D721Med (cell line): Measurements from ENCODE around the gene ALKBH5.

Source experiments
- DNase-seq: peaks from one replicate; pipeline ENCODE4 v3.0.0; 2011; ENCODE audit warnings: low spot score; ENCODE audit not compliant: insufficient read length
- FAIRE-seq: peaks from 2 replicates; lab custom pipeline; 2011; peaks lifted over from hg19 to GRCh38; lab: Jason Lieb, UNC
- TF ChIP-seq, protein P1 (sequence below): IDR thresholded peaks from 2 replicates; pipeline ENCODE4 v1.5.1; 2012; ENCODE audit warnings: mild to moderate bottlenecking, control low read depth; ENCODE audit not compliant: insufficient read depth; ENCODE audit errors: missing control alignments

ALKBH5 gene

DNA sequence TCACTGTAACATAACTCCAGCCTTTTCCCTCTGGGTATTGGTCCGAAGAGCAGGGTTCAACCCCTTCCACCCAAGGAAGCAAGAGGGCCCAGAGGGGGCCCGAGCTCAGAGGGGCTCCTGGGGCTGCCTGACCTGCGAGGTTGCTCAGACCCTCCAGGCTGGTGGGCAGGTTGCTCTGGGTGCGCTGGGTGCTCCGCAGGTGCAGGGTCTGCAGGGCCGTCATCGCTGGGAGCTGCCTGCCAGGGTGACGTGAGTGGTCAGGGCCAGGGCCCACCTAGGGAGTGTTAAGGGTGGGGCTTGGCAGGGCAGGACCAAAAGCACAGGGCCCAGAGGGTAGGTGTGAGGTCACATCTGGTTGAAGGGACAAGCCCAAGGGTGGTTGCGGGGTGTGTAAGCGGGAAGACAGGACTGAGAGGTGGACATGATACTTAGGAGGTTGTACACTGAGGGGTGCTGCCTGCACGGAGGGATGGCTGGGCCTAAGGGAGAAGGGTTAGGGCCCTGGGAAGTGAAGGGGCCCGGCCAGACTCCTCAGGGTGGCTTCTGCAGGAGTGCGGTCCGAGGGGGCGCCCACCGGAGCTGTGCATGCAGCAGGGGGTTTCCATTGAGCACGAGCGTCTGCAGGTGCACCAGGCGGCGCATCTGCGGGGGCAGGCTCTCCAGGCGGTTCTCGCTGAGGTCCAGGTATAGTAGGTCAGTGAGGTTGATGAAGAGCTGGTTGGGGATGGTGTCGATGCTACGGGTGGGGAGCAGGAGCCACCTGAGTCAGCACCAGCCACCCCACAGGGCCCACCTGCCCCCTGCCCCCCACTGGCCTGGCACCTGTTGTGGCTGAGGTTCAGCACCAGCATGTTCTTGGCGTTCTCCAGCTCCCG, 70.6 kb downstream of the ALKBH5 start:
- TF ChIP-seq, protein P1, sequence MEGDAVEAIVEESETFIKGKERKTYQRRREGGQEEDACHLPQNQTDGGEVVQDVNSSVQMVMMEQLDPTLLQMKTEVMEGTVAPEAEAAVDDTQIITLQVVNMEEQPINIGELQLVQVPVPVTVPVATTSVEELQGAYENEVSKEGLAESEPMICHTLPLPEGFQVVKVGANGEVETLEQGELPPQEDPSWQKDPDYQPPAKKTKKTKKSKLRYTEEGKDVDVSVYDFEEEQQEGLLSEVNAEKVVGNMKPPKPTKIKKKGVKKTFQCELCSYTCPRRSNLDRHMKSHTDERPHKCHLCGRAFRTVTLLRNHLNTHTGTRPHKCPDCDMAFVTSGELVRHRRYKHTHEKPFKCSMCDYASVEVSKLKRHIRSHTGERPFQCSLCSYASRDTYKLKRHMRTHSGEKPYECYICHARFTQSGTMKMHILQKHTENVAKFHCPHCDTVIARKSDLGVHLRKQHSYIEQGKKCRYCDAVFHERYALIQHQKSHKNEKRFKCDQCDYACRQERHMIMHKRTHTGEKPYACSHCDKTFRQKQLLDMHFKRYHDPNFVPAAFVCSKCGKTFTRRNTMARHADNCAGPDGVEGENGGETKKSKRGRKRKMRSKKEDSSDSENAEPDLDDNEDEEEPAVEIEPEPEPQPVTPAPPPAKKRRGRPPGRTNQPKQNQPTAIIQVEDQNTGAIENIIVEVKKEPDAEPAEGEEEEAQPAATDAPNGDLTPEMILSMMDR: no peak
- DNase-seq (no peak), FAIRE-seq (no peak)

DNA sequence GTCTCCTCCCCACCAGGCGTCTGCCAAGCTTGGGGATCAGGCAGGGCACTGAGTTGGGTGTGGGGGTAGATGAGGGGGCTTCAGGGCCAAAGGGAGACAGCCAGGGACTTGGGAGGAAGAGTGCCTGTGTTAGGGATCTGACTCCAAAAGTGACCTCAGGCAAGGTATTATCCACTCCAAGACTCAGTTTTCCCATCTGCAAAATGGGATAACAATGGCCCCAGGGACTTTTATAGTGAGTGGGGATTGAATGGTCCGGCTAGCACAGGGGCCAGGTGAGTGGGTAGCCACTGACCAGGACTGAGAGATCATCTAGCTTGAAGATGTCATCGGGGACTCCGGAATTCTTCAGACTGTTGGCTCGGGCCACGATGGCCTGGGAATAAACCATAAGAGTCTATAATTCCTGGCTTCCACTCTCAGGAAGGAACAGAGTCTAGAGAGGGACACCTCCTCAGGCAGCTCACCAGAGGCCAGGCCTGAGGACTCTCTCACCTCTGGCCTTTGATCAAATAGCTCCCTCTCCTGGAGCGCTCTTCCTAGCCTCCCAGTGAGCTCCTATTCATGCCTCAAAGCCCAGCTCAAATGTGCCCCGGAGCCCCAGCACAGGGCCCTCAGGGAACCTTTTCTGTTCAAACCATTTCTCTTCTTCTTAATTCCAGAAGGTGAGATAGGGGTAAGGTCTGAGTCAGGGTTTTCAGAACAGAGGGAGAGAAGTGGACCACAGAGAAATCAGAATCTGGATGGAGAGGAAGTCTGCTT, 71.4 kb downstream of the ALKBH5 start:
- FAIRE-seq: no peak
- no peak for DNase-seq
- TF ChIP-seq, protein P1: no peak

DNA sequence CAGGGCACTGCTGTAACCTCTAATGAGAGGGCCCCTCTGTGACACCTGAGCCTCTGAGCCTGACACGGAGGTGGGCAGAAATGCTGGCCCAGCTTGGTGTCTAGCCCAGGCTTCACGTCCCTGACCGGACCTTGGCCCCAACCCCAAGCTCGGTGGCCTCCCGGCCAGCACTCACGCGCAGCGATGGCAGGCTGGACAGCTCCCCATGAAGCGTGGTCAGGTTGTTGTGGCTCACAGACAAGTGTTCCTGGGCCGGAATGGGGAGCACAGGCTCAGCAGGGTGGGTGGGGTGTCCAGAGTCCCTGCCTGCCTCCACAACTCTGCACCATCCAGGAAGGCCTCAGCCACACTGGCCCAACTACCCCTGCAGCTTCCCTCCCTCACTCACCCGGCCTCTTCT, 72.7 kb downstream of the ALKBH5 start:
- TF ChIP-seq, protein P1: no peak
- no peak for DNase-seq
- FAIRE-seq: no peak

DNA sequence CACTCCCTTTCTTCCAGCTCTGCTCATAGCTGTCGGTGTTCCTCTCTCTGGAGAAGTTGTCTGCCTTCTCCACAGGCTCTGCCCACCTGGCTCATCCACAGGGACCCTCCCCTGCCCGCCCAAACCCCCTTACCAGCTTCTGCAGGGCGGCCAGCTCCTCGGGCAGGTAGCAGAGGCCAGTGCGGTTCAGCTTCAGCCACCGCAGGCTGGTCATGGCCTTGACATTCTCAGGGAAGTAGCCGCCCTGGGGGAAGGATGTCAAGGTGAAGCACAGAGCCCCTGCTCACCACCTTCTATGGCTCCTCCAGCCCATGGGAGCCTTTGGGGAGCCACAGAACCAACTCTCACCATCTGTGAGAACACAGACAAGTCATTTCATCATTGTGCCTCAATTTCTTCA, 73.1 kb downstream of the ALKBH5 start:
- FAIRE-seq (no peak), DNase-seq (no peak)
- TF ChIP-seq, protein P1: no peak

DNA sequence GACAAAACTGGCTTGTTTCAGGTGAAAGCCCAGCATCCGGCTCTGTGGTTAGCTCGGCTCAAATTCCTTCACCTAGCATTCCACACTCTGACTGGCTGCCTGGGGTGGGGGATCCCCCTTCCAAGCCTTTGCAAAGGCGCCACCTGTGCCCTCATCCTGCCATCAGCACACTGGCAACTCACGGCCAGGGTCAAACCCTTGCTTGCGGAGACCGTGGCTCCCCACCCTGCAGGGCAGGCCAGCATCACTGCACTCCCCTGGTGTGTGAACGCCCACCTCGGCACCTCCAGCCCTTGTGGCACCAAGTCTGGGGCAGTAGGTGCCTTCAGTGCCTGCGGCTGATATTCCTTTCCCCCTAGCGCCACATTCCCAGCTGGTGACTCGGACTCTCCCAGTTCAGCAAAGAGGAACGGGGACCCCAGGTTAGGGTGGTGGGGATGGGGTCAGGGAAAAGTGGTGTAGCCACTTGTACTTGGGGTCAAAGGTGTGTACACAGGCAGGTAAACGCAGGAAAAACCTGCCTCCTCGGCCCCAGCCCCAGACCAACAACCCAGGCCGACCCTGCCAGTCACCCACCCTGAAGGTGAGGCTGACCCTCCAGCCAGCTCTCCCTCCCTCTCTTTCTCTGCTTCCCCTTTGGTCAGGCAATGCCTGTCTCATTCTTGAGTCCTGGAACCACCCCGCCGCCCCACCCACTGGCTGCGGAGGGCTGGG, 73.8 kb downstream of the ALKBH5 start:
- DNase-seq (no peak), FAIRE-seq (no peak)
- TF ChIP-seq, protein P1: no peak

DNA sequence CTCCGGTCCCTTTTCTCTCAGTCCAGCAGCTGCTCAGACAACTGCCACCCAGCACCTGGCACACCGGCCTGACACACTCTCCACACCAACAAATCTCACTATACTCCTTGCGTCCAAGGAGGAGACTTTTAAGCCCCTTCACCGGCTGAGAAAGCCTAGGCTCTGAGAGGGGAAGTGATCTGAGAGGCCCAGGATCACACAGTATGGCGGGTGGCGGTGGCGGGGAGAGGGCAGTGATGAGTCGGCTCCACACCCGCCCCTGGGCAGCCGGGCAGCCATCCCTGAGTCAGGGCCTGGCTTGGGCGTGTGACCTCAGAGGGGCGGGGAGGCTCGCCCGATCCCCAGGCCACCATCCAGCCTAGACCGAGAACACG, 74.3 kb downstream of the ALKBH5 start:
- DNase-seq (no peak), FAIRE-seq (no peak)
- TF ChIP-seq, protein P1: no peak
